Heart left ventricle (tissue), 16 donors: Measurements from ENCODE around the gene EXOC4. TPM values are rescaled to one million over a fixed set of nuclear protein-coding genes. Genes with fewer than 3 reads are reported as not detected.

Experiments
- ATAC-seq, 4 donors: fragments of 200-7000 bp; cut with Tn5 transposase; one replicate each; pipeline ENCODE4 v1.9.1; 2020 to 2022; ENCODE audit warnings: moderate library complexity in 4 of 4, mild to moderate bottlenecking in 3 of 4, moderate number of reproducible peaks in 1 of 4
- DNase-seq, 5 donors: peaks; one replicate each; pipeline ENCODE4 v3.0.0-alpha.2; 2020
- H3K27ac ChIP-seq, 12 donors: fragments of 200-600 bp; sonication (generic) in 4 of 12; one replicate each; pipeline versions ENCODE4 v1.5.0 to v1.8.0; 2016 to 2022; ENCODE audit warnings: mild to moderate bottlenecking in 2 of 12
- H3K27me3 ChIP-seq, 9 donors: fragments of 200-600 bp; sonication (generic) in 2 of 9; one replicate each; pipeline versions ENCODE4 v1.5.1 to v1.8.0; 2016 to 2022; ENCODE audit warnings: mild to moderate bottlenecking in 3 of 9
- H3K36me3 ChIP-seq, 9 donors: fragments of 200-600 bp; sonication (generic) in 2 of 9; one replicate each; pipeline versions ENCODE4 v1.5.0 to v1.8.0; 2018 to 2022; ENCODE audit warnings: mild to moderate bottlenecking in 2 of 9
- H3K4me1 ChIP-seq, 12 donors: fragments of 200-600 bp; sonication (generic) in 4 of 12; one replicate each; pipeline versions ENCODE4 v1.5.0 to v1.8.0; 2016 to 2022; ENCODE audit warnings: mild to moderate bottlenecking in 3 of 12
- H3K4me3 ChIP-seq, 12 donors: fragments of 200-600 bp; sonication (generic) in 4 of 12; one replicate each; pipeline versions ENCODE4 v1.5.0 to v1.8.0; 2017 to 2022; ENCODE audit warnings: mild to moderate bottlenecking in 9 of 12, moderate library complexity in 4 of 12
- H3K9me3 ChIP-seq, 12 donors: fragments of 200-600 bp; sonication (generic) in 4 of 12; one replicate each; pipeline versions ENCODE4 v1.5.0 to v1.8.0; 2016 to 2022; ENCODE audit warnings: mild to moderate bottlenecking in 1 of 12
- CTCF ChIP-seq, 12 donors: fragments of 200-600 bp; sonication (generic) in 4 of 12; IDR thresholded peaks; one replicate each; pipeline versions ENCODE4 v1.5.0 to v1.8.0; 2018 to 2022; ENCODE audit warnings: antibody characterized with exemption in 12 of 12, mild to moderate bottlenecking in 5 of 12
- POLR2A ChIP-seq, 2 donors: fragments of 450-650 bp; IDR thresholded peaks; one replicate each; pipeline ENCODE4 v1.6.1; 2017; ENCODE audit warnings: antibody characterized with exemption in 2 of 2, mild to moderate bottlenecking in 2 of 2, moderate library complexity in 2 of 2
- whole genome bisulfite sequencing, 4 donors: extraction: QIAGEN DNeasy Blood & Tissue Kit in 2 of 4; methylation state at CpG; one replicate each; pipeline versions ENCODE4 v1.1.5 to v1.1.7; 2013 to 2018; 5-methylcytosine and 5-hydroxymethylcytosine counted together
- intact Hi-C, 10 donors: fragments of 100-400 bp; cut with DNase I; formaldehyde crosslinking; loops; one replicate each; pipeline versions ENCODE4 v1.11.1 to v1.14.2; 2022
- polyA plus RNA-seq, 2 donors: library from polyadenylated mRNA; stranded (reverse); fragments of 200-250 nt; gene quantifications; one replicate each; pipeline ENCODE4 v1.2.3, GENCODE V29; 2013
- total RNA-seq, 9 donors: library from RNA; depleted of rRNA in 2 of 9; stranded (reverse); fragments of >200 nt in 2 of 9; fragmentation: NEBNext Ultra II Directional in 3 of 9; extraction: Animal tissue kit (Norgen Biotek cat#: 25700) in 3 of 9; gene quantifications; one replicate each; pipeline versions ENCODE4 v1.1.0 to v1.2.4, GENCODE V29; 2016 to 2023
- donor health status: ischemic (EF 13 %, LVEDD 7.1; RV severe dilation, severe dysfunction).
- donor health status: healthy with polysubstance abuse.
- donor health status: DM: no; HTN: yes; CAD: no.
- donor health status: DM: no; HTN: no; CAD: no.
- donor health status: ischemic (EF 25% LVEDD 6.9; RV normal size, moderate dysfunction).
- donor health status: ischemic (EF 25% LVEDD 5.7; RV mildly dilated, moderate dysfunction).
- donor health status: healthy.
- donor health status: DM: yes; HTN: yes; CAD: no.
- donor health status: ischemic (EF 35%, LVEDD 5.7; RV mildly dilated, moderate dysfunction).
- donor health status: nonischemic (EF 11% LVEDD 7.7; RV severe dilation, severe dysfunction).
- donor health status: DM: yes; HTN: yes; CAD: no.
- donor health status: PGD.
- donor health status: ischemic (EF 29% LVEDD 5.4; RV normal size, mild dysfunction).
- donor health status: nonischemic (EF 23%, LVEDD 6.1; RV moderate dilation, normal function).

EXOC4 gene
- total and polyA plus RNA-seq, 11 donors, result 8.8 to 61.2 (median 33.8) TPM

DNA sequence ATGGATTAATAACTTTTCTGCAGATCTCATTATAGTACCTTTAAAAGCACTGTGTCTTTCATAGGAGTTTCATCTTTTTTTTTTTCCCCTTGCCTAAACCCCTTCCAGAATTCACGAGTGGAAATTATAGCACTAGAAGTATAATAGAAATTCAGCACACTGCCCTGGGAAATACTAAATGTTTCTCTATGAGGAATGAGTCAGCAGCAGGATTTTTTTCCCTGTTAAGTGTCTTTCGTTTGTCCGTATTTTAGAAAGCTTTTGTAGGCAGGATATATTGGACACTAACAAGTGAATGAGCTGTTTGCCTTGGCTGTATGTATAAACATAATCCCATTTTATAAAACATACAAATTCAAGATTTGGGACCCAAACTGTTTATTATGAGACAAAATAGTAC is 105.8 kb downstream of the EXOC4 start:
- DNase-seq (no peak), ATAC-seq (no peak)
- WGBS, 4 donors, result 58 to 77% (median 71%) methylated on average over 3 of the region's 3 CpGs
- Histone ChIP-seq H3K27ac (no peak overlapping the region), H3K4me1 (peaks cover 0 to 11% (median 0%) of the 10 kb centered on the region in 12 donors), H3K36me3 (peaks cover 0 to 13% (median 2%) of the 10 kb centered on the region in 9 donors), H3K4me3 (no peak overlapping the region), H3K9me3 (peaks cover 0 to 10% (median under 1%) of the 10 kb centered on the region in 12 donors), H3K27me3 (no peaks in the 10 kb centered on the region)
- intact Hi-C loops, result no loop called here
- TF ChIP-seq POLR2A (IDR thresholded peaks at IDR 0.05) (no peak), CTCF (IDR thresholded peaks at IDR 0.05) (no peak)

DNA sequence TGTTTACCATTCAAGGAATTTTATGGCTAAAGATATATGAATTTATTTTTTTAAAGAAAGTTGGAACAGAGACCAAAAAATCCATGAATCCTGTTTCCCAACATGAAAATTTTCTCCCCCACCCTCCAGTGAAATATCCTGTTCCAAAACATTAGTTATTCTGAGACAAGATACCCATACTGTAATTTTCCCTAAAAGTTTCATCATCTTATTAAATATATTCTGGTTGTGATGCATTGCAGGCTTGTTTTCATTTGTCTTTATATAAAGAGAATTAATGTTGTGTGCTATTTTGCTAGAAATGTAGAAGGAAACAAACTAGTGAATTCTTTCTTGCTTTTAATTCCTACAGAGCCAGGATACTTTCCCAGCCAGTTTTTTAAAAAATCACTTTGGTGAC is 106.6 kb downstream of the EXOC4 start:
- TF ChIP-seq CTCF (IDR thresholded peaks at IDR 0.05), result no peak
- TF ChIP-seq POLR2A (IDR thresholded peaks at IDR 0.05), result no peak
- H3K9me3 ChIP-seq, result peaks cover 0 to 6% (median 0%) of the 10 kb centered on the region in 12 donors
- H3K4me3 ChIP-seq, result no peak overlapping the region
- H3K4me1 ChIP-seq, result peaks cover 0 to 12% (median 0%) of the 10 kb centered on the region in 12 donors
- peaks cover 0 to 13% (median 2%) of the 10 kb centered on the region in 9 donors for H3K36me3 ChIP-seq
- no peak for DNase-seq
- intact Hi-C loops, result no loop called here
- ATAC-seq, result no peak
- H3K27me3 ChIP-seq, result no peaks in the 10 kb centered on the region
- H3K27ac ChIP-seq, result no peak overlapping the region

DNA sequence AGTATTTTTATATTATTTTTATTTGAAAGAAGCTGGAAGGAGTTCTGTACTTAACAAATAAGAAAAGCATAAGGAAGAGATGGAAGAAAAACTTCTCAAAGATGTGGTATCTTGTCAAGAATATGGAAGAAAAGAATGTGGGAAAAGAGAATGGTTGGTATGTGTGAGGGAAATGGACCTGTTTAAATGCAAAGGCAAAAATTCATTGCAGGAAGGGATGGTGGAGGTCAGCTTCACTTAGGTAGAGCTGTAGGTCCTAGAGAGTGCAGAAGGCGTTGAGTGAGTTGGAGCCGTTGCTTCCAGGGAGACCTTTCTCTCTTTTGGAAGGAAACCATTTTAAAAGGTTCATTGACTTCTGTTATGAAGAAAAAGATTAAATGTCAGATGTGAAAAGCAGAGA is 107.3 kb downstream of the EXOC4 start:
- Histone ChIP-seq H3K4me3 (no peak overlapping the region), H3K27me3 (no peaks in the 10 kb centered on the region), H3K27ac (no peak overlapping the region), H3K9me3 (peaks cover 0 to 6% (median 0%) of the 10 kb centered on the region in 12 donors), H3K36me3 (peaks cover 0 to 13% (median 2%) of the 10 kb centered on the region in 9 donors), H3K4me1 (peaks cover 0 to 19% (median 7%) of the 10 kb centered on the region in 12 donors)
- DNase-seq (no peak), ATAC-seq (no peak)
- TF ChIP-seq CTCF (IDR thresholded peaks at IDR 0.05) (no peak), POLR2A (IDR thresholded peaks at IDR 0.05) (no peak)
- intact Hi-C loops, result no loop called here
- 96 to 99% (median 98%) methylated on average over 2 of the region's 2 CpGs for WGBS, 4 donors

DNA sequence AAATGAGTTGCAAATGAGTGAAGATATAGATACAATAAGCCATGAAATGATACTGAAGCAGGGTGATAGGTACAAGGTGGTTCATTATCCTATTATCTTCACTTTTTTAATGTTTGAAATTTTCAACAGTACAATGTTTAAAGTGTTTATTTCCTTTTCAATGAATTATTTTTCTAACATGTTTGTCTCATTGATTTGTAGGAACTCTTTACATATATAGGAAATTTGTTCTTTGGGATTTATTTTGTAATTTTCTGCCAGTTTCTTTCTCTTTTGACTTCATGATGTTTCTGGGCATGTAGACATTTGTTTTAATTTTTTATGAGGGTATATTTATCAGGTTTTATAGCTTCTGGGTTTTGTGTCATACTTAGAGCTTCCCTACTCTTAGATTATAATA is 108.9 kb downstream of the EXOC4 start:
- intact Hi-C loops, result no loop called here
- no peak for TF ChIP-seq CTCF (IDR thresholded peaks at IDR 0.05)
- TF ChIP-seq POLR2A (IDR thresholded peaks at IDR 0.05), result no peak
- no peak for DNase-seq
- H3K9me3 ChIP-seq, result peaks cover 0 to 6% (median 0%) of the 10 kb centered on the region in 12 donors
- H3K36me3 ChIP-seq, result peaks cover 0 to 6% (median 0%) of the 10 kb centered on the region in 9 donors
- no peak for ATAC-seq
- no peaks in the 10 kb centered on the region for H3K27me3 ChIP-seq
- H3K27ac ChIP-seq, result no peak overlapping the region
- peaks cover 0 to 31% (median 18%) of the 10 kb centered on the region in 12 donors for H3K4me1 ChIP-seq
- H3K4me3 ChIP-seq, result no peak overlapping the region
